Activated naive CD4-positive, alpha-beta T cell (primary cell): ENCODE data around the gene GP2.
"Not testable (repeated sequence)": the region's sequence is repeated elsewhere in the genome, so short reads cannot be mapped to it uniquely, and the experiment has no call there.

ENCODE experiments used
- DNase-seq, 4 experiments: peaks; one replicate each; lab custom pipeline; 2025; lab: John Stamatoyannopoulos, UW

GP2 gene

DNA sequence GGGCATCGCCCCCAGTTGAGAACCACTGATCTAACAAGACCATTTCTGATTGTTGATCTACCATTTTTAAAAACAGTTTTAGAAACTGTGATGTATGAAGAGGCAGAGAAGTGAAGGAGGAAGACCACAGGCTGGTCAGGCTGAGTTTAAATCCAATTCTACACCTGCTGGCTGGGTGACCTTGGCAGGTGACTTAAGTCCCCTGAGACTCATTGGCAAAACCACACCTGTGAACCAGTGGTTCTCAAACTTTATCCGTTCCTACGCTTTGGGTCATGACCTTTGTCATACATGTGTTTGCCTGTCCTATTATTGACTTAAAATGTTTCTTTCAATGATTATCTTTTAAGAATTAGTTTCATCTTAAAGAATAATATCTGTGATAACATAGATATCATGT is 2.3 kb downstream of the GP2 start:
- no peak for DNase-seq

DNA sequence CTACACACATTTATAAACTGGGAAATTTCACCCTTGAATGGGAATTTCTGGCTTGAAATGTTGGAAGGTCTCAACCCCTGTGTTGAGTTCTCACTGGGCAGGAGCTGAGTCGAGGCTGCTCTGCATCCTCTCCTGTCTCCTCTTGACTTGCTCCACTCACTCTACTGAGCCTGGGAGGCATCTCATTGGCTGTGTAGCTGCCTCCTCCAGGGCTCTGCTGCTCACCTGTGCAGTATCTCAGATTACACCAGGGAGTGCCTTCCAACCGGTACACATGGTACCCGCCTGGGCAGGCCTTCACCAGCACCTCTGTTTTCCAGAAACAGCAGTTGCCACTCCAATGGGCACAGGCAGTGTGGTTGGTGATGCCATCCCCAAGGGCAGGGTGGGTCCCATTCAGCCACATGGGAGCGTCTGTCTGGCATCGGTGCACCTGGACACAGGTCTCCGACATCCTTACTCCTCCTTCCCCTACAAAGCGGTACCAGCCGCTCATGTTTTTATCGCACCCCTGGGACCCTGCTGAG is 3.7 kb downstream of the GP2 start:
- no peak for DNase-seq

DNA sequence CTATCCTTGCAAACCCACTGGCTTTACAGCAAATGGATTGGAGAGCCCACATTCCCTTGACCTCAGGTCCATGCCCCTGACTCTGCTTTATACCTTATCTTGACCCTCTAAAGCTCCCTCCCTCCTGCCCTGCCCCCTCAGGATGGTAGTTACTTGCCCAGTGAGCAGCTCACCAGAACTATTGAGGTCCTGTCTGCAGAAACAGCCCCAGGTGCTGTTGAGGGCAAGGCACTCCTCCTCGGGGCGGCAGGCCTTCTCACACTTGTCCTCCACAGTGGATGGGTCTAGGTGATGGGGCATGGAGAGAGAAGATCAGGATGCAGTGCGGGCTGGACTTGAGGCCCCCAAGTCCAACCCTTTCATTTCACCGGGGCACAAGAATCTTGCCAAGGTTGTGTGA is 4.6 kb downstream of the GP2 start:
- no peak for DNase-seq

DNA sequence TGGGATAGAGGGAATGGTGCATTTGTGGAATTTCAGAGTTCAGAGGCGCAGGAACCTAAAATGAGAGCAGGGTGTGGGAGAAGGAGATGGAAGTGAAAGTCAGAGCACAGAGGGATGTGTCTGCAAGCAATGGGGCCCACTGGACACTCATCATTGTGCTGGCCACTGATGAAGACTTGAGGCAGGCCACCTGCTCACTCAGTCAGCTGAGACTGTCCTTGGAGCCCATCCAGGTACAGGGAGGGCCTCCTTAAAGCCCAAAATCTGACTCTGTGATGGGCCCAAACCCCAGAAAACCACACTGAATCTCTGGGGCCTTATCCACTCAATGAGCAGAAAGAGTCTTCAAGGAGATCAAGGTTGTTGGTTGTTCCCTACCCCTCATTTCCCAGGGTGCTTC is 5.6 kb downstream of the GP2 start:
- no peak for DNase-seq

DNA sequence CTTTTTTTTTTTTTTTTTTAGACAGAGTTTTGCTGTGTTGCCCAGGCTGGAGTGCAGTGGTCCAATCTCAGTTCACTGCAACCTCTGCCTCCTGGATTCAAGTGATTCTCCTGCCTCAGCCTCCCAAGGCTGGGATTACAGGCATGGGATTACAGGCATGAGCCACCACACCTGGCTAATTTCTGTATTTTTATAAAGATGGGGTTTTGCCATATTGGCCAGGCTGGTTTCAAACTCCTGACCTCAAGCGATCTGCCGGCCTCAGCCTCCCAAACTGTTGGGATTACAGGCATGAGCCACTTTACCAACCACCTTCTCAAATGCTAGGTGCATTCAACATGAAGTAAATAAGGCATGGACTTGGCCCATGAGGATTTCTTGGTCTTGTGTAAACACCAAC is 6.3 kb downstream of the GP2 start:
- DNase-seq, result not testable (repeated sequence)

DNA sequence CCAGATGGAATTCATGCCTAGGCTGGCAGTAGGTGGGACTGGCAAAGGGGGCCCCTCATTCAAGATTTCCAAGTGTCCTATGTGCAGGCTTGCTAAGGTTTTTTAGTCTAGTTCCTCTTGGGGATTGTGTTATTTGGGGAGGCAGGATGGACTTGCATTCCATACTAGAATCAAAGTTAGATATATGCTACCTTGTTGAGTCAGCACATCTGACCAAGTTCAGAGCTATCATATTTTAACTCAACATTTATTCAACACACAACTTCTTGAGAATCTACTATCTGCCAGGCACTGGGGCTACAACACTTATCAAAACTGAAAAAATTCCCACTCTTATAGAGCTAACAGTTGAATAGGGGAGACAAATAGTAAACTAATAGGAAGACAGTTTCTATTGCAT is 6.7 kb downstream of the GP2 start:
- no peak for DNase-seq

DNA sequence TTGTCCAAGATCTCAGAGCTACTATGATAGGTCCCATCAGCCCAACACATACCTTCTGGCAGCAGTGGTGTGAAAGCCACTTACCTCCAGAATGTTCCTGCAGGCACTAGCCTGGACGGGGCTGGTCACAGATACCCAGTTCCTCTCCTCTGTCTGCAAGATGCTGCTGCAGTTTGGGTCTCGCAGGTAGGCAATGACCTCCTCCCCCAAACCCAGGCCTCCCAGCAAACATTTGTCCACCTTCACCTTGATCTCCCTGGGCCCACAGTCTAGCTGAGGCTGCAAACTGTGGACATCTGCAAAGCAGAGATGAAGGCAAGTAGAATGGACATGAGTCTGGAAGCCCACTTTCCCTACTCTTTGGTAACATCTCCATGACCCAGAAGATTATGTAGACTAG is 7.1 kb downstream of the GP2 start:
- no peak for DNase-seq

GRCh38 chr16:20319406-20319805 is 7.9 kb downstream of the GP2 start:
- DNase-seq, result no peak

- DNase-seq, result no peak
These were observed 8.9 kb downstream of the GP2 start for GRCh38 chr16:20318437-20318836.

GRCh38 chr16:20318006-20318405 is 9.3 kb downstream of the GP2 start:
- no peak for DNase-seq

DNA sequence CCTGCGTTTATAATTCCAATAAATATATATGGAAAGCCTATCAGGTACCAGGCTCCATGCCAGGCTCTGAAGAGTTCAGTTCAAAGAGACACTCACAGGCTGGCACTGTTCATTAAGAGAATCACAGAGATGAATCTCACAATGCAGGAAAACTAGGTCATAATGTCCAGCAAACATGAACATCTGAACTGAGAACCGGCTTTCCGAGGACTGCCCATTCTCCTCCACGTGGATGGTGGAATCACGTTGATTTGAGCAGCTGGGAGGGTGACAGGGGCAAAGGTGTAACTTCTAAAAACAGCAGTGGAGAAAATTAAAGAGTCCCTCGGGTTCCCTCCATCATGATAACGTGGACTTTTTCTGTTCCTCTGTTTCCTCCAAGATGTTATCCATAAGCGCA is 10.2 kb downstream of the GP2 start:
- no peak for DNase-seq

DNA sequence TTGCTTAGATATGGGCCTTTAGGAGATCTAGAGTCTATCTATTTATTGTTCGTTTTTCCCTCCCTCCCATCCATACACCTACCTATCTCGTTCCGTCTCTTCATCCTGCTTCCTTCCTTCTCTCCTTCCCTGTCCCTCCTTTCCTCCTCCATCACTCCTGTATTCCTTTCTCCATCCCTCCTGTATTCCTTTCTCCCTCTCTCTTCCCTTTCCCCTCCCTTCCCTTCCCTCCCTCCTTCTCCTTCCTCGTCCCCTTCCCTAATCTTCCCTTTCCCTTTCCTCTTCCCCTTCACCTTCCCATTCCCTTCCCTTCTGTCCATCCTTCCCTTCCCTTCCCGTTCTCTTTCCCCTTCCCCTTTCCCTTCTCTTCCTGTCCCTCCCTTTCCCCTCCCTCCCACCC is 10.6 kb downstream of the GP2 start:
- no peak for DNase-seq

DNA sequence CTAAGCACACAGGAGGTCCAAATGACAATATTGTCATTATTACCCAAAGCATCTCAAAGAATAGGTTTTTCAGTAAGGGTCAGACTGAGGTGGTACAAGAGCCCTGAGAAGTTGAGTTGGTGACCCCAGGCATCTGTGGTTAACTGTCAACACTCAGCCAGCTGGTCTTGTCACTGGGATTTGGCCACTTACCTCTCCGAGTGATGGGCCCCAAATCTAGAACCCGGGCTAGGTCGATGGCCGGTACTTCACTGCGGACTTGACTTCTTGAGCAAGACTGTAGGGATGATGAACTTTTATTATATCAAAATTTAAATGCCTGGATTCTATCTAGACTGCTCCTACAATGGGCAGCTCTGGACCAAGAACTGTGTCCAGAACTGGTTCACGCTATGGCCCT is 11.5 kb downstream of the GP2 start:
- no peak for DNase-seq

DNA sequence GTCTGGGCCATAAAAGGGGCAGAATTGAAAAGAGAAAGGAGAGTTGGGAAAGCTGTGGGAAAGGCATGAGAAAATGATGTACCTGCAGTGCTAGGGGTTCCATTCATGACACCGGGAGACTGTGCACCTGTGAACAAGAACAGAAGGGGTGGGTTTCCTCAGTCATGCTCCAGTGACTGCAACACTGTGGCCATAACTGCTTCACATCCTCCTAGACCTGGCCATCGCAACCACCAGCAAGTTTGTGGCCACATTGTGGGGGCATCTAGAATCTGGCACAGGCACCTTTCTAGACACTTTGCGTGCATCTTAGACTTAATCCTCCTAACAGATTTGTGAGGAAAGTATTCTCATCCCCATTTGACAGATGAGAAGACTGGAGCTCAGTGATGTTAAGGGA is 12.7 kb downstream of the GP2 start:
- DNase-seq, result no peak

GRCh38 chr16:20313741-20314140 is 13.6 kb downstream of the GP2 start:
- no peak for DNase-seq

GRCh38 chr16:20312536-20313095 is 14.7 kb downstream of the GP2 start:
- not testable (repeated sequence) for DNase-seq

GRCh38 chr16:20311548-20311947 is 15.8 kb downstream of the GP2 start:
- DNase-seq, result no peak

- no peak for DNase-seq
These were observed 16.6 kb downstream of the GP2 start for GRCh38 chr16:20310421-20311395.

DNA sequence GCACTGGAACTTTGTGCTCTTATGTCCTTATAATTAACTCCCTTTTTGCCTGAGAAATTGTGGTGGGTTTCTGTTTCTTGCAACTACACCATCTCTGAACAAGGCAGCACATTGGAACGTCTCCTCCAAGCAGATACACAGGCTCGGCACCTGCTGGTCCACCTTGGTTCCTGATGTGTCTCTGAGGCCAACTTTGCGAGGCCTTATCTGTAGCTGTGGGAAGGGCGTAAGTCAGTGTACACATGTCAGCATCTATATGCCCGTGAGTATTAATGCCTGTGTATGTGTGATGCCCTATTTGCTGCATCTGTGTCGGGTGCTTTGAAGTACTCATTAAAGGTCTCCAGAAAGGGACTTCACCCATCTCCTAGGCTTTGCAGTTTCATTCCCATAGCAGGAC is 17.5 kb downstream of the GP2 start:
- no peak for DNase-seq

DNA sequence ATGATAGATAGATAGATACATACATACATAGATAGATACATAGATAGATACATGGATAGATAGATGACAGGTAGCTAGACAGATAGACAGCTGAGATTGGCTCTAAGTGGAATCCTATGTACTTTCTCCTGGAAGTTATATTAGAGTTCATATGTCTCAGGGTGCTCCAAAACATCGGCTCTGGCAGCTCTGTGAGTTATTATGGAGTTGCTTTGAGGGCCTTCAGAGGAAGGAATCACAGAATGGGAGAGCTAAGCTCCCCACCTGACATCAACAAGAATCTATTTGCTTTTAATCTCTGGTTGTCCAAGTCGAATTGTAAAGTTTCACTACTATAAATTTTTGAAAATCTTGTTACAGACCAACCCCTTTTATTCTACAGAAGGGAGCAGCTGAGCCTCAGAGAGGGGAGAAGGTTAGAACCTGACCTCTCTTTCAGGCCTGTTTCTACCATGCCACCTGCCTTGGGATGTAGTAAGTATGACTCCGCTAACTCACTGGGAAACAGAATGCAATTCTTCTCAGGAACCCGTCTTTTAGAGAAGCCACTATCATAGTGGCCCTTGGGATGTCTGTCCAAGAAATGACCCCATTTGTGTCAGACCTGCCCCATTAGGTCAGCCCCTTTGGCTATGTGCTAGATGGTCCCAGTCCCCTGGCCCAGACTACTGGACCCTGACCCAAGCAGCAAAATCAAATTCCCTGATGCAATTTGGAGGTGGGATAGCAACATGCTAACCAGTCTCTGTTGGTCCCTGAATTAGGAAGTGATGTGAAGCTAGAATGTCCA is 18.3 kb downstream of the GP2 start:
- no peak for DNase-seq

DNA sequence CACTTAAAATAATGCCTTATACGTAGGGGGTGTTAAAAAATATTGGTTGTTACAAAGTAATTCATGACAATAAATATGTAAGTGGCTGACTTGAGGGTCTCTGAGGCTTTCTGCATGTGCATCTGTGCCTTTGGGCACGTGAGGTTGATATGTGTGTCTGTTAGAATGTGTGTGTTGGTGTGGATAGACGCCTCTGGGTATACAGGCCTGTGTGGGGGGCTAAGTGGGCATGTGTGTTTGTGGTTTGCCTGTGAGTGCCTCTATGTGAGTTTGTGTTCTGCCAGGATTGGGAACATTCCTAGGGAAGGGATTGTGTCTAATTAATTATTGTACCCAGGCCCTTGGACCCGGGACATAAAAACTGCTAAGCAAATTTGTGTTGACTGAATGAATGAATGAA is 19.0 kb downstream of the GP2 start:
- no peak for DNase-seq

DNA sequence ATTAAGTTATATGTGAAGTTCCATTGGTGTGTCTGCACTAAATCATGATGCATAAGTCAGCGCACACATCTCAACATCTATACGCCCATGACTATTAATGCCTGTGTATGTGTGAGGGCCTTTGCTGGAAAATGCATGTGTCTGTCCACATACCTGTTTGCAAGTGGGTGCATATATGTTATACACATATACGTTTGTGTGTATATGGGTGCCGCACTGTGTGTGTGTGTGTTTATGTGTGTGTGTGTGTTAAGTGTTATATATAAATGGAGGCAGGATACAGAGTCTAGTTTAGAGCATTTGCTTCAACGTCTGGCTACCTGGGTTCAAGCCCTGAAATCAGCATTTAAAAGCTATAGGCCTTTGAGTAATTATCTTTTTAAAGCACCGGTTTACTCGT is 19.5 kb downstream of the GP2 start:
- no peak for DNase-seq

DNA sequence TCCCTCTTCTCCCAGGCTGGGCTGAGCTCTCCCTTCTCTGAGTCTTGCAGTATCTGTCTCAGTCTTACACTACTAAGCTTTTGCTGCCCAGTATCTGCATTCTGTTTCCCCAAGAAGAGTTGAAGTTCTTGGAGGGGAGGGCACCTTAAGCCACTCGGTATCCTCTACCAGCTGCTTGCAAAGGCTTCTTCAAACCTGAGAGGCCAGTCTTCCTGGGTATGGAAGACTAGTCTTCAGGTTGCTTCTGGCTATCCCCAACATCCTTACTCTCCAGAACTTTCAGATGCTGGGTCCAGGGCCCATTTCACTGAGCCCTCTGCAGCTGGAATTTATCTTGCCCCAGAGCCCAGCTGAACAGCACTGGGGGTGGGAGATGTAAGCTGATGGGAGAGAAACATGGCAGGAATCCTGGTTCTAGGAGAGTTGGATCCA is 20.1 kb downstream of the GP2 start:
- DNase-seq, result no peak
